Fibroblast of skin of right quadriceps (primary cell): Measurements from ENCODE around the gene DDX10.
"Not testable (repeated sequence)": the region's sequence is repeated elsewhere in the genome, so short reads cannot be mapped to it uniquely, and the experiment has no call there.

ENCODE experiments used
- DNase-seq: peaks from one replicate; pipeline ENCODE4 v3.0.0-alpha.2; 2013

DDX10 gene

DNA sequence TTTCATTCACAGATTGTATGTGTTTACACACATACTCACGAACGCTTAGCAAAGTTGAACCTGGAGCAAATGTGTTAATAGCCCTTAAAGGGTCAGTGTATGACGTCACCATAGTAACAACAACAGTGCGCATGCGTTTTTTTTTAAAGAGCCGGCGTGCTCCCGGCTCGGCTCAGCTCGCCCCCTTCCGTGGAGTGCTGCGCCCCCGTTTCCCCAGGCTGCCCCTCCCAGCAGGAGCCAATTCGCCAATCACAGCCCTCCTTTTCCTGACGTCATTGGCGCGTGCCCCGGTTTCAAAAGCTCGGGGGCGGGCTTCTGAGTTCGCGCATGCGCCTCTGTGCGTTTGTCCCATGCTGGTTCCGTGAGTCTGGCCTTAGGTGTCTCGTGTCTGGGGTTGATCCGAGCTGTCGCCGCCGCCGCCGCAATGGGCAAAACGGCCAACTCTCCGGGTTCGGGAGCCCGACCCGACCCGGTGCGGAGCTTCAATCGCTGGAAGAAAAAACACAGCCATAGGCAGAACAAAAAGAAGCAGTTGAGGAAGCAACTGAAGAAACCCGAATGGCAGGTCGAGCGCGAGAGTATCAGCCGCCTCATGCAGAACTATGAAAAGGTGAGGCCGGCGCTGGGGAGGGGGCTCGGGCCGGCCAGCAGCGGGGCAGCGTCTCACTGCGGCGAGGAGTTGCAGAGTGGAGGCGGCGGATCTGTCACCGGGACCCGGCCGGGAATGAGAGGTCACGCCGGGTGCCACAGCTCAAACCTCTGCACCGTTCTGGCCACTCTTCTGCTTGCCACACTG is at the start of gene DDX10:
Gene DDX10 (plus strand): TSS at position 340 of the 796 bp plus-strand sequence. CDS start 85 bp downstream, at position 425.
- peak; percentile 99 for DNase-seq

DNA sequence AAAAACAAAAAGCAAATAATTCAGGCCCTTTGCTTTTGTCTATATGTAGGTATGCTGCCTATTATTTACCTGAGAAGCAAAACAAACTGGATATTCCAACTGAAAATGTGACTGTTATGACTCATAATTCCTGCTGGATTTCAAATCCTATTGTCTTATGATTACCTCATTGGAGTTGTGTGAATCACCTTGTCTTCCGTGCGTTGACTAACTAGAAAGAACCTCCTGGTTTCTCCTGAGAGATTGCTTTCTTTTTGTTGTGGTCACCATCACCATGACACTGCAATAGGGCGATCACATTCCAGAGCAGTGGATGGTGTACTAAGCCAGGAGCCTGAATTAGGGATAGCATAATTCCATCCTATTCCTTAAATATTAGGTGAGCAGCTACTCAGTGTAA is 48.3 kb upstream of the DDX10 start:
- peak; percentile 80 for DNase-seq

DNA sequence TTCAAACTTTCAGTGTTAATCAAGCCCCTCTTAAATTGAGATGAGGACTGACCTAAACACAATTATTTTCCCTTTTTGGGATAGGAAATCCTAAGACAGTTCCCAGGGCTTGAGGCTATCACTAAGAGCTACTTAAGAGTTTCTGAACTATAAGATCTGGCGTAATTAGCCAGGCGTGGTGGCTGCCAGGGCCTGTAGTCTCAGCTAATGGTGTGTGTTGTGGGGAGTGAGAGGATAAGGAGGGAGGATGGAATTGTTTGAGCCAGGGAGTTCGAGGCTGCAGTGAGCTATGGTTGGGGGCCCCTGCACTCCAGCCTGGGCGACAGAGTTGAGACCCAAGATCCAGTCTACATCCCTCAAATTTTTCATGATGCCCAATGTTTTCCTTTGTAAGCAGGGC is 47.8 kb upstream of the DDX10 start:
- DNase-seq = no peak

DNA sequence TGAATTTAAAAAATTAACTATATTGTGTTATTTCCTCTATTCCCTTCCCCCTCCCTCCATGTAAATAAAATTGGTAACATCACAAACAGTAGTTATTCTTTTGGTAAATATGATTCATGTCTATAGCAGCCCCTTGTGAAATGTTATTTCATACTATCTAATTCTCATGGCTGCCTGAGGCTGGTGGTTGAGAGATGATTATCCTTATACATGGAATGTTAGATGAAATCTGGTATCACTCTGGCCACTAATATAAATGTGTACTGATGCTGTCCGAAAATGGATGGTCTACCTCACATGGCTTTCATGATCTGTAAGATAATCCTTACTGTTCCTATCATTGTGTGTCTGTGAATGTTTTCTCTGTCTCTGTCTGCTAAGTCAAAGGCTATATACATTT is 46.3 kb upstream of the DDX10 start:
- DNase-seq = no peak

DNA sequence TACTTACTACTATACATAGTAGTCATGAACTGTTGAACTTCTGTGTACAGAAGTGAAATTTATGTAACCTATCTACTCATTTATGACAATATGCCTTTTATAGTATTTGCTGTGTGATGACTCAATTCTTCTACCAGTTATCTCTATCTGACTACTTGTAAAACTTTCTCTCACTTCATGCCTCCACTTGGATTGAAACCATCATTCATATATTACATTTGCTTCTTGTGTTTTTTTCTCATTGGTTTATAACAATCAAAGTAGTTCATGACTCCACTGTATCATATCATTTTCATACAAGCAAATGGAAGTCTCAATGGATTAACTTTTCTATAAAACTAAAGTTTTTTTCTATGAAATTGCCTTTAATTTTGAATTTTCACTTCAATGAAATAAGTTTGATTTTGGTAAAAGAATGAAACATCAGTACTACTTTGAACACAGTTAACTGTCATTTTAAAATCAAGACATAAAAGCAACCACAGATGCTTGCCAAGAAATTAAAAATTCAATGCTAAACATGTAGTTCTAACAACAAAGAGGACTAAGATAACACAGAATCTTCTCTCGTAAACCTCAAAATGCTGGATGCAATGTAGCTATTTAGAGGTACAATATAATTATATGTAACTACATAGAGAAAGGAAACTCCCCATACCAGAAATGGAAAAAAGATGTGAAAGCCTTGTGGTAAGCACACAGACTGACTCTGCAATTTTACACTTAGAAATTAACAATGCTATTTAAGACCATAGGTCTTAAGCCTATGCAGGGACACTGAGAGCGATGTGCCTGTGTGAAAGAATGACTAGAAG is 43.7 kb upstream of the DDX10 start:
- DNase-seq = peak; percentile 22

DNA sequence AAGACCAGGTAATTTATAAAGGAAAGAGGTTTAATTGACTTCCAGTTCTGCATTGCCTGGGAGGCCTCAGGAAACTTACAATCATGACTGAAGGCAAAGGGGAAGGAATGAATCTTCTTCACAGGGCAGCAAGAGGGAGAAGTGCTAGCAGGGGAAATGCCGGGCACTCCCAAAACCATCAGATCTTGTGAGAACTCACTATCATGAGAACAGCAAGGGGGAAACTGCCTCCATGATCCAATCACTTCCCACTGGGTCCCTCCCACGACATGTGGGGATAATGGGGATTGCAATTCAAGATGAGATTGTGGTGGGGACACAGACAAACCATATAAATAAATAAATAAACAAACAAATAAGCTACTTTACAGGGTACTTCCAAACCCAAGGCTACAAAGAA is 42.5 kb upstream of the DDX10 start:
- no peak for DNase-seq

DNA sequence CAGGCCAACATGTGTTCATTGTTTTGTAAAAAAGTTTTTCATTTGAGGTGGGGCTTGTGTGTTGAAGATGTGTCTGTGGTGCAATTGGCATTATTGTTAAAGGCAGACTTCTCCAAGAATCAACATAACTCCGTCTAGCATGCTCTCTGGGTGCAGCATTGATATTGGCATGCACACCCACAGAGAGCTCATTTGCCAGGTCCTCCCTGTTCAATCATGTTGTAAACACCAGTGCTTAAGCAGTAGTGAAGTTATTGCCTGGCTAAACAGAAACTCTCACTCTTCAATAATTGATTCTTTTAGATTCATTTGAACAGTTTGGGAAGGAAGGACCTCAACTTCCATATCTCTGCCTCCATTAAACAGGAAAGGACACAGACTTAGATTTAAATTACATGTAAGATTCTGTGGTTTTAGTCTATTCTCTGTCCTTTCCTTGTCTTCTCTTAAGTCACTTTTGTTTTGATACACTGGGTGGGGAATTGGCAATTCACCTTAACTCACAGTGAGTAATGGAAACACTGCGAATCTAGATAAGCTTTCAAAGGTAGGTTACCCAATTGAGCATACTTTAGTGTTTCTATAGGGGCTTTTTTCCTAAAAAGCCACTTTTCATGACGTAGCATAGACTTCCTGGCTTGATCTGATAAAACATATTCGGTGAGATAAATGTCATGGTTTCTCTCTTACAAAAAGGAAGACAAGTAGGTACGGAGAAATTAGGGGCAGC is 40.5 kb upstream of the DDX10 start:
- no peak for DNase-seq

DNA sequence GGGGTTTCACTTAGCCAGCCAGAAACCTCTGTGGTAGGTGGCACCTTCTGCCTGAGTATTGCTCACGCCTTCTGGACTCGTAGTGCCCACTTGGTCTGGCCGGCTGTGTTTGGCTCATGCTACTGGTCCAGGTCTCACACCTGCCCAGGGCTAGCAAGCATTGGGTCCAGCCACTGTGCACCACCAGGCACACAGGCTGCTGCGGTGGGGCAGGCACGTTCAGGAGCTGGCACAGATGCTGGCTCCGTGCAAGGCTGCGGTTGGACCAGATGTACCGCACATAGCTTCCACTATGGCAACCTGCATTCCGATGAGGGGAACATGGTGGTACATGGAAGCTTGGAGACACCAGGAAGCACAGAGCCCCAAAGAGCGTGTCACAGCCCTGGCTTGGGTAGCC is 36.5 kb upstream of the DDX10 start:
- no peak for DNase-seq

DNA sequence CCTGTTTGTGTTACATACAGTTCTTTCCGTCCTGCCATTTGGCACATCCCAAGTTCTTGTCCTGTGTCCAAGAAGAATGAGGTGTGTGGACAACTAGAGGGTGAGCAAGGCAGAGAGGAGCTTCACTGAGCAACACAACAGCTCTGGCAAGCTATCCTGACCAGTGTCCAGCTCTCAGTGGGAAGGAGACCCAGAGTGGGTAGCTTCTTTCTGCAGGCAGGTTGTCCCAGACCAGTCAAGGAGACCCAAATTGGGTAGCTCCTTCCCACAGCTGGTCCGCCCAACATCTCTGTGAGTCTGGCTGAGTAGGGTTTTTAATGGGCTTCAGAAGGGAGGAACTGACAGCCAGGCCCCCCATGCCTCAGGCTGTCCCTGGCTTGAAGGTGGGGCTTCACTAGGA is 36.1 kb upstream of the DDX10 start:
- DNase-seq = no peak

DNA sequence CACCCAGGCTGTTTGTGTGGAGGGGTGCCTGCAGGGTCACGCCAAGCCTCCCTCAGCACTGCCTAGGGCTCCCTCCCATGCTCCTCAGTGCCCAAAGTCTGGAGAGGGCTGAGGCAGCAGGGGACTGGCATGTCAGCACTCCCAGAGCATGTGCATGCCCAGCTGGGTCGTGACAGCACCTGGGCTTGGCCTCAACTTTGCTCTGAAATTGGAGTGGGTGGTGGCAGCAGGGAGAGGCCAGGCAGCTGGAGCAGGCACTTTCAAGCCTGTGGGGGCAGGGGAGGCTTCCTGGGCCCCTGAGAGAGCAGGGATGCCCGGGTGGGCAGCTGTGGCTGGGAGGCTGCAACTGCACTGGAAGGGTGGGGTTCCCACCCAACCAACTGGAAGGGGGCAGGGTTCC is 35.6 kb upstream of the DDX10 start:
- DNase-seq = no peak

DNA sequence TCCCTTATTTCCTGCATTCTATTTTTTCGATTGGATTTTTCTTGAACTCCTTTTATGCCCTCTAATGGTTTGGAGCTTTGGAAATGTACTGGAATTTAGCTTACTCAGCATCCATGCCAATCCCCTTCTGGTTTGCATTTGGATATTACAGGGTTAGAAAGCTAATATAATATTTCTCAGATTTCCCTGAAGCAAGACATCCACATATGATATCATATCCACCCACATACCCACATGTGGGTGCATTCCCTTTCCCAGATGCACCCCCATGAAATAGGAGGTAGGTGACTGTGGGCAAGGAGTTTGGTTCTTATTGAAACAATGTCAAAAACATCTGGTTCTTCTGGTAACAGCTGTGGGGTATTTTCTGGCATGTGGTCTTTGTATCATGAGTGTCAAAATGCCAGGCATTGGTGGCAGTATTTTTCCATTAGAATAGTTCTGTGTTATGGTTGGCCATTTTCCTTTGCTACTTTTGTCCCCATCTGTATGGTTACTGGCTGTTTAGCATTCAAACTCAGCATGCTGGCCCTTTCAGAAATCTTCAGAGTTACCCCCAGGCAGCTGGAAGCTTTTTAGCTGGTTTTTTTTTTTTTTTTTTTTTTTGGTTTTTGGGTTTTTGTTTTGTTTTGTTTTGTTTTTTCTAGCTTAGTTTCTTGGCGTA is 32.7 kb upstream of the DDX10 start:
- DNase-seq = no peak

DNA sequence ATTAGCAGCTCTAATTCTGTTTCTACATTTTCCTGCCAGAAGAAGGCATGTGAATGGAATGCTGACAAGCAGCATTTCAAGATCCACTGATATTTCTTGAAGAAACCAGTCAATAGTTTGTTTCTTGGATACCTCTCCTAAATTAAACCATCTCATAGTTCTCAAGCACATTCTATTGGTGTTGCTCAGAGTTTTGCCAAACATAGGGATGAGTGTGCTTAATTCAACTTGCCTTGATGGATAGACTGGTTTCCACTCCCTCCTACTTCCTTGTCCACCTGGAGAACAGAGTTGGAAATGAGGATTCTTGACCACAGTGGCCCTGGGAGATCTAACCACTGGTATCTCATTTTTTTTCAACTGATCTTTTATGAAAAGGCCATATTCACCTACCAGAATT is 29.8 kb upstream of the DDX10 start:
- peak; percentile 3 for DNase-seq

DNA sequence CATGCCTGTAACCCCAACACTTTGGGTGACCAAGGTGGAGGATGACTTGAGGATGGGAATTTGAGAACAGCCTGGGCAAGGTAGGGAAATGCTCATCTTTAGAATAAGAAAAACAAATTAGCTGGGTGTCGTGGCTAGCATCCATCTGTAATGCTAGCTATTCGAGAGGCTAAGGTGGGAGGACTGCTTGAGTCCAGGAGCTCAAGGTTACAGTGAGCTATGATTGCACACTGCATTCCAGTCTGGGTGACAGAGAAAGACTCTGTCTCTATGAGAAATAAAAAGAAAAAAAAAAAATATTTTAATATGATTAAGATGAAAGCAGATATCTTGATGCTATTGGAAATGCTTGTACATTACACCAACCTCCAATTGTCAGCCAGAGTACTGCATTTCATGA is 28.6 kb upstream of the DDX10 start:
- no peak for DNase-seq

DNA sequence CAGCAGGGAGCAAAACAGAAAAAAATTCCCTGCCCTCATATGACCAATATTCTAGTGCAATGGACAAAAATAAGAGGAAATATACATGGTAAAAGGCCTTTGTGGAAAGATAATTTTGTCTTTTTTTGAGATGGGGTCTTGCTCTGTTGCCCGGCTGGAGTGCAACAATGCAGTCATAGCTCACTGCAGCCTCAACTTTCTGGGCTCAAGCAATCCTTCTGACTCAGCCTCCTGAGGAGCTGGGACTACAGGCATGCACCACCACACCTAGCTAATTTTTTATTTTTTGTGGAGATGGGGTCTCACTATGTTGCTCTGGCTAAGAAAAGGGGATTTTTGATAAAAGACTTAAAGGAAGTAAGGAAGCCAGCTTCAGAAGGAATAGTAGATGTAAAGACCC is 25.7 kb upstream of the DDX10 start:
- DNase-seq = no peak

DNA sequence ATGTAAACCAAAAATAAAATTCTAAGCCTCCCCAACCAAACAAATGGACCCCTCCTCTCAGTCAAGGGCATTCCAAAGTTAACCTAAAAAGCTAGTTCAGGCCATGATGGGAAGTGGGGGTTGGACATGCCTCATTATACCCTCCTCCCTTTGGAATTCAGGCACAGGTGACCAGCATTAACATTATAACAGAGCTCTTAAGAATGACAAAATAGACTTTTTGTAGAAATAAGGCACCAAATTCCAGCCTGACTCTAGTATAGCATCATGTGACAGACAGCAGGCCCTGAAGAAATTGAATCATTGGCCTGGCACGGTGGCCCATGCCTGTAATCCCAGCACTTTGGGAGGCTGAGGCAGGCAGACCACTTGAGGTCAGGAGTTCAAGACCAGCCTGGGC is 23.1 kb upstream of the DDX10 start:
- not testable (repeated sequence) for DNase-seq

DNA sequence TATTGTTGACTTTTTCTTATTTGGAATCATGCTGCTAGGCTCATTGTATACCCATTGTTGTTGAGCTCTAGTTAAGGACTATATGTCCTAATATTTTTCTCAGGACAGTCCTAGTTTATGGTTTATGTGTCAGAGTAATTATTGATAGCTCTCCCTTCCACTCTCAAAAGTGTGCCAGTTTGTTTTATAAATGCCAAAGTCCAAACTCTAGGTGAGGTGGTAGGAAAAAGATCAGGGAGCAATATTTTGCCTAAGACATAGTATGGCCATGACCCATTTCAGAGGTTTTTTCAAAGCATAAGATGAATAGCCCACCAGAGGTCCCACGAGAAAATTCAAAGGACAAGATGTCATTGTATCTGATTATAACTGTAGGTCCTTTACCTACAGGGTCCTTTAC is 20.9 kb upstream of the DDX10 start:
- no peak for DNase-seq

DNA sequence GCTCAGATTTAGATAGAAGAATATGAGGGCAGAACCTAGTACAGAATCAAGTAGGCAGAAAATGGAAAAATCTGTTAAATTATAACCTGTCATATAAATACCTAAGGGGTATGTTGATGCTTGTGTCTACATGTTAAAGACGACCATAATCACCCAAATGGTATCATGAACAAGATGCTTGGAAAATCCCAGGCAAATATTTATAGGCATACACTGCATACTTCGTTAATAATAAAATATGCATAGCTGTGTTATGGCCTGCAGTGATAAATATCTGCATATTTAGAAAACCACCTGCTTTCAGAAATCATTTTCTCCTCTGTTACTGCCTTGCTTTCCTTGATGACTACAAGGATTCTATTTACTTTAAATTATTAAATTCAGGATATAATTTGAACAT is 18.9 kb upstream of the DDX10 start:
- no peak for DNase-seq

DNA sequence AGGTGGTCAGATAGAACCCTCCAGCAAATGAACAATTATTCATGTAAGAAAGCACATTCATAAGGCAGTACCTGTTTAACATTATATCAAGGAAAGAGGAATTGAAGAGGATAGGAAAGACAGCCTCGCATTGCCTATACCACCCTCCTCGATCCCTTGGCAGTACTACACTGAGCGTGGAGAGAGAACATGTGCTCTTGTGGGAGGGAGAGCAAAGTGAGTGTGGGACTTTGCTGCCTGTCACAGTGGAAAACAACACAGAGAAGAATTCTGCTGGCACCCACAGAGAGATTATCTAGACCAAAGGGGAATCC is 17.5 kb upstream of the DDX10 start:
- DNase-seq = no peak

DNA sequence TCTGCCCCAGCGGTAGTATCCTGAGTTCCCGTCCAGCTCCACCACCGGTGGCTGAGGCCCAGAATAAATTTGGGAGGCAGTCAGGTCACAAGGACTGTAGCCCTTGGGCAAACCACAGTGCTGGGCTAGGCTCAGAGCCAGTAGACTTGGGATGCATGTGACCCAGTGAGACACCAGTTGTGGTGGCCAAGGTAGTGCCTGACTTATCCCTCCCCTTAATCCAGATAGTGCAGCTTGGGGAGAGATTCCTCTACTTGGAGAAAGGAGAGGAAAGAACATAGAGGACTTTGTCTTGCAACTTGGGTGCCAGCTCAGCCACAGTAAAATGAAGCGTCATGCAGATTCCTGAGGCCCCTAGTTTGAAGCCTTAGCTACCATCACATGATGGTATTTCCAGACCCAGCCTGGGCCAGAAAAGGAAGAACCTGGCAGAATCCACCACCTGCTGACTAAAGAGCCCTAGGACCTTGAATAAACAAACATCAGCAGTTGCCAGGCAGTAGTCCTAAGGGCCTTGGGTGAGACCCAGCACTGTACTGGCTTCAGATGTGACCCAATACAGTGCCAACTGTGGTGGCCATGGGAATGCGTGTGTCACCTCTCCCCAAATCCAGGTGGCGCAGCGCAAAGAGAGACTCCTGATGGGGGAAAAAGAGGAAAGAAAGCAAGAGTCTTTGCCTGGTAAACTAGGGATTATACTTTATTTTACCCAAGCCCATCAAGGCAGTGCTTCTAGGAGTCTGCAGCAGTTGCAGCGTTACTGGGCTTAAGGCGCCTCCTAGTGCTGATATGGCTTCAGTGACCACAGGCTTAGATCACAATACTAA is 17.0 kb upstream of the DDX10 start:
- peak; percentile 71 for DNase-seq

DNA sequence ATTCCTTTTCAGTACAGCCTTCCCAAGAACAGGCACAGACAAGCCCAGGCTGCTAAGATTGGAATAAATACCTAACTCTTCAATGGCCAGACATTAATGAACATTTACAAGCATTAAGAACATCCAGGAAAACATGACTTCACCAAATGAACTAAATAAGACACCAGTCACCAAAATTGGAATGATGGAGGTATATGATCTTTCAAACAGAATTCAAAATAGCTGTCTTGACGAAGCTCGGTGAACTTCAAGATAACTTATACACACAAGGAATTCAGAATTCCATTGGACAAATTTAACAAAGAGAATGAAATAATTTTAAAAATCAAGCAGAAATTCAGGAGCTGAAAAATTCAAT is 16.4 kb upstream of the DDX10 start:
- no peak for DNase-seq

DNA sequence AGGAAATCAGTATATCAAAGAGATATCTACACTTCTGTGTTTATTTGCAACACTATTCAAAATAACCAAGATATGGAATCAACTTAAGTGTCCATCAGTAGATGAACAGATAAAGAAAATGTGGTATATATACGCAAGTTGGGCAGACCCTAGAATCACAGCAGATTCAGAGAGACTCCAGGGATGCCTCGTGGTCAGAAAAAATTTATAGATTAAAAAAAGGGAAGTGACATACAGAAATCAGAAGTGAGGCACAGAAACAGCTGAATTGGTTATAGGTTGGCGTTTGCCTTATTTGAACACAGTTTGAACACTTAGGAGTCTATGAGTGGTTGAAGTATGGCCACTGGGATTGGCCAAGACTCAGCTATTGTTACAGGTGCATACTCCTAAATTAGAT is 10.8 kb upstream of the DDX10 start:
- not testable (repeated sequence) for DNase-seq

DNA sequence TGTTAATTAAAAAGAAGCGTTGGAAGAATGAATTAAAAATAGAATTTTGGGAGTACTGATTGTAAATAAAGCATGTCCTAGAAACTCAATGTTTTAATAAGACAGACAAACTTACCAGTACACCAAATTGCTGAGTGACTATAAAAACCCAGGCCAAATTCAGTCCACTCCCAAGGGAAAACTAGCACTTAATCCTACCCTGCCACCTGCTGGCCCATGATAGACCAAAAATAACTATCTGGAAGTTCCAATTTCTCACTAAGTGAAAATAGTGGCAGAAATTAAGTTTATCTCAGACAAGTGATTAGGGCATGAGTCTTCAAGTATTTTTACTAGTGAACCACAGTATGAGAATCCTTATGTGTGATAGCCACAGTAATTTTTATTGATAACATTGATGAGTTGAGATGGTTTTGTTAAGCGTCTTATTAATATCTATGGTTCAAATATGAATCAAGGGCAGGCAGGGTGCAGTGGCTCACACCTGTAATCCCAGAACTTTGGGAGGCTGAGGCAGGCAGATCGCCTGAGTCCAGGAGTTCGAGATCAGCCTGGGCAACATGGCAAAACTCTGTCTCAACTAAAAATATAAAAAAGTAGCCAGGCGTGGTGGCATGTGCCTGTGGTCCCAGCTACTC is 9.8 kb upstream of the DDX10 start:
- peak; percentile 48 for DNase-seq
